HT1080 (cell line): ENCODE data around the gene LMO2. TPM values are rescaled to one million over a fixed set of nuclear protein-coding genes. Genes with fewer than 3 reads are reported as not detected.

Experiments
- DNase-seq: peaks from one replicate; pipeline ENCODE4 v3.0.0-alpha.2; 2015; ENCODE audit warnings: low read depth
- total RNA-seq: library from RNA; depleted of rRNA; stranded (reverse); fragments of >200 nt; shearing (Covaris generic); gene quantifications from 2 replicates; pipeline ENCODE4 v1.2.3, GENCODE V29; 2014

The LMO2 gene
- total RNA-seq, 1 experiment from 2014 or later, result 0.11 TPM

DNA sequence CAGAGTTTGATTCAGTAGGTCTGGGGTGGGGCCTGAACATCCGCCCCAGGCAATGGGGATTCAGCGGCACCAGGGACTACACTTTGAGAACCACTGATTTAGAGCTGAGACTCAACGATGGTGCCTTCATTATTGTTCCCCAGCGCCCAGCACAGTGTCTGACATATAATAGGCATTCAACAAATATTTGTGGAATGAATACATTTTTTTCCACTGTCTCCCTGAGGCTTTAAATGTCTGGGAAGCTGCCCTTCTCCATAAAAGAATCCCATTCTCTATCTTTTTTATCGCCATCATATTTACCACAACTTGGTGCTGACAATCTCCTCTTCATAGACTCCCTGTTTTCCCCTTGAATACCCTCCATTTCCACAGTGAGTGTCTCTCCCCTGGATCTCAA is 23.6 kb upstream of the LMO2 start:
- DNase-seq, result no peak

- DNase-seq, result no peak
Measured at GRCh38 chr11:33913991-33914390, 22.1 kb upstream of the LMO2 start.

- peak; percentile 85 for DNase-seq
Measured at GRCh38 chr11:33912405-33913361, 20.8 kb upstream of the LMO2 start.

DNA sequence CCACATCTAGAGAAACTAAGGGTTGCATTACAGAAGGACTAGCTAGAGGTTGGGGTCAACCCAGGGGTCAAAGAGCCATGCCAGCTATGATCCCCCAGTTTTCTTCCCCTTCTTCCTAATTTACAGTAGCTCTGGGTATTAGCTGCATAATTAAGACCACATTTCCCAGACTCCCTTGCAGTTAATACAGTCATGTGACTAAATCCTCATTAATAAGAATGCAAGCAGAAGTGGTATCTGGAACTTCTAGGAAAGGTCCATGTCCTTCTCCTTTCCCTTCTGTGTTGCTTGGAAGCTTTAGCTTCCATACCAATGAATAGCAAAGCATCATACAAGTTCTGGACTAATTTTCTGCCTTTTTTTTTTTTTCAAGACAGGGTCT is 19.1 kb upstream of the LMO2 start:
- no peak for DNase-seq

DNA sequence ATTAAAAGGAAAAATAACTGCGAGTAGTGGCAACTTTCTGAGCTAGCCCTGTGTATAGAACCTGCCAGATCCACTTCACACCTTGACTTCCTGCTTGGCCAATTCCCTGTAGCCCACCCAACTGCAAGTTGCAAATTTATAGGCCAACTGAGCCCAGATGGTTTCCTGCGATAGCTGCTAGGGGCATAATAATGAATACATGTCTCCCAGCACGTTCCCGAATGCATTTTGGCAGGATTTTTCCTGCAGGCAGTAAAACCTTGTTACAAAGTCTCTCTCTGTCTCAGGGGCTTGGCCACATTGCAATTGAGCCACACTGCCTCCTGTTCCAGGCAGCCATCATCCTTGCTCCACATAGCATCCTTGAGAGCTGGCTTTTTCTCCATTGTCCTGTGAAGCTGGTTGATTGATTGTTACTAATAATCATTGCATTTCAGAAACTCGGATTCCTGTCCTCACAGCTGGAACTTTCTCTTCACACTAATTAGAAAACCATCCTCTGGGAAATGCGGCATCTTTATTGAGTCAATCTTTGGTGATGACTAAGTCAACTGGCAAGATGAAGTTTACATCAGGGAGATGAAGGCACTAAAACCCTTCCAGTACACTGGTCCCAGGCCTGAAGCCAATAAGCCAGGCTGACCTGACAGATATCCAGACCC is 18.6 kb upstream of the LMO2 start:
- DNase-seq, result no peak

GRCh38 chr11:33909552-33909951 is 17.7 kb upstream of the LMO2 start:
- DNase-seq, result no peak

DNA sequence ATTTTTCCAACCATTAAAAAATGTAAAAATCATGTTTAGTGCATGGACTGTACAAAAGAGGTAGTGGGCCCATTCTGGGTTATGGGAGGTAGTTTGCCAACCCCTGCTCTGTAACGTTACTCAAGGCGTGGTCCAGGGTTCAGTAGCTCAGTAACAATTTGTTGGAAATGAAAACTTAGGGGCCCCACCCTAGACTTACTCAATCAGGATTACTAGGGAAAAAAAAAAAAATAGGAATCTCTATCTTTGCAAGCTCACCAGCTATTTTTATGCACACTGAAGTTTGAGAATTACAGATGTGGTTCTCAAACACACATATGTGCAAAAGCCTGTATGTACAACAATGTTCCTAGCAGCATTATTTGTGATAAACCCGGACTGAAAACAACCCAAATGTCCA is 17.3 kb upstream of the LMO2 start:
- no peak for DNase-seq

DNA sequence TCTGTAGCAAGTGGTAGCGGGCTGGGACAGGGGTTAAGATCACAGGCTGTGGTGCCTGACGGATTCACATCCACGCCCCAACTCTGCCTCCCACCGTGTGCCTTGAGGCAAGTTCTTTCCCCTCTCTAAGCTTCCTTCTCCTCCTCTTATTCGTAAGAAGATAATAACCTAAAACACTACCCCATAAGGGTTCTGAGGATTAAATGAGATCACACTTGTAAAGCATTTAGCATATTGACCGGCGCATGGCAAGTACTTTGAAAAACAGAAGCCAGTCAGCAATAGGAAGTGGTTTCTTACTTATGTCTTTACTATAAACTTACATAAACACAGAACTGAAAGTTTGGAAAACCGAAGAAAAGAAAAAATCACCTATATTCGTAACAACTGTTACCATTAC is 15.5 kb upstream of the LMO2 start:
- no peak for DNase-seq

DNA sequence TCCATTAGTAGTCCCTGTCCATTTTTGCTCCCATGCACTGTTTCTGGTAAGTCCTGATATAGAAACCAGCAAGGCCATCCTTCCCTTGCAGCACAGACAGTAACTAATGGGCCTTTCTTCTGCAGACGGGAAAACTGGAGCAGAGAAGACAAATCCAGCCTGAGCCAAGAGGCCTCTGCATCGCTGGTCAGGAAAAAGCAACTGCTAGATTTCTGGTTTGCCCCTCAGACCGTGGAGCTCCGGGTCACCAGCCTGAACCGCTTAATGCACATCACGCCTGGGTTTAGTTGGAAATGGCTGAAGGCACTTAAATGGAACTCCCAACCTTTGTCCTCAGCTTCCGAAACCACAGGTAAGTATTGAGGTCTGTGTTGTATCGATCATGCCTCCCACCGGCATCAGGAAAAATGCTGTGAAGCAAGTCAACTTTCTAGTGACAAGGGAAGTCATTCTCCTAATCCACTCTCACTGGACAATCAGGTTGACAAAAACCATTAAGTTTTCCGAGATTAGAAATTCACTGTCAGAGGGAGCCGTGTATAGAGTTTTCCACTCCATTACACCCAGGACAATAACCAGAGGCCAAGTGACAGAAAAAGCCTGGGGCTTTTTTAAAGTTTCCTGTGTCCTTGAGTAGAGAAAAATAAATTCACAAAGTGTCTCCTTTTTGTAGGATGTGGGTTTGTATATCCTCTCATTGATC is 14.8 kb upstream of the LMO2 start:
- no peak for DNase-seq

- no peak for DNase-seq
Measured at GRCh38 chr11:33904102-33904501, 12.2 kb upstream of the LMO2 start.

- DNase-seq, result no peak
Measured at GRCh38 chr11:33900159-33900840, 8.4 kb upstream of the LMO2 start.

DNA sequence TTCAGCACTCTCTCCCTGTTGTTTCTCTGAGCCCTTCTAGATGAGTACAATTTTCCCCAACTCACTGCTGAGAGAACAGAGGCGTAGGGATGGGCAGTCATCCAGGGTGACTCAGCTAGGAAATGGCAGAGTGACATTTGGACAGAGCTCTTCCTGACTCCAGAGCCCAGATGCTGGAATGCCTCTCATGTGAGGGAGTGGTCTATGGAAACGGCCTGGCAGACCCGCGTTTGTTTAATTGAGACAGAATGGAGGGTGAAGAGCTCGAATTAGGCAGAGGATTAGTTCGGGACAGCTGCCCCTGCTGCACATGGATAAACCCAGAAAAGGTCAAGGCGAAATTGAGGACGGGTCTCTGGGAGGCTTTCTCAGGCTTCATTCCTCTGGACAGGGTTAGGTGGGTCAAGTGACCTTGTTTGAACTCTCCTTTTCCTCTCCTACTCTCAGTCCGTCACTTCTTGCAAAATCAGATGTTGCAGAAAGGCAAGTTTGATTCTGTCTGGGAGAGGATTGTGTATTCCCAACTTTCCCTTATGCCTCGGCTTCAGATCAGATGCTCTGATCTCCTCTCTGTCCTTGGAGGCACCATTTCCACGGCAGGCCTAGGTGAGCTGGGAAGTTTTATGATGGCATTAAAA is 7.6 kb upstream of the LMO2 start:
- DNase-seq, result peak; percentile 80

DNA sequence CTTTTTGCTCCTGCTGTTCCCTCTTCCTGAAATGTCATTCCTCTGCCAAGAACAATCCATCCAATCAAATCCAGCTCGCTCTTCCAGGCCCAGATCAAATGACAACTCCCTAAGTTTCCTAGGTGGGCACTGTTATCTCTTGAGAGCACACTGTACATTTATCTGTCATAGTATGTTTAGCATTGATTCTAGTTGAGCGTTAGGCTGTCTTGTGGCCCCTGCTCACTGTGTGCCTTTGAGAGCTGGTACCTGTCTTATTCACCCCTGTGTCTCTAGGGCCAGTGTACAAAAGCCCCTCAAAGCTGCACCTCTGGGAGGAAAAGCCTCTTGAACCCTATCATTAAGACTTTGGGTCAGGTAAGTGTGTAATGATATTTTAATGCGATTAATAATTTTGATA is 7.1 kb upstream of the LMO2 start:
- DNase-seq, result no peak

DNA sequence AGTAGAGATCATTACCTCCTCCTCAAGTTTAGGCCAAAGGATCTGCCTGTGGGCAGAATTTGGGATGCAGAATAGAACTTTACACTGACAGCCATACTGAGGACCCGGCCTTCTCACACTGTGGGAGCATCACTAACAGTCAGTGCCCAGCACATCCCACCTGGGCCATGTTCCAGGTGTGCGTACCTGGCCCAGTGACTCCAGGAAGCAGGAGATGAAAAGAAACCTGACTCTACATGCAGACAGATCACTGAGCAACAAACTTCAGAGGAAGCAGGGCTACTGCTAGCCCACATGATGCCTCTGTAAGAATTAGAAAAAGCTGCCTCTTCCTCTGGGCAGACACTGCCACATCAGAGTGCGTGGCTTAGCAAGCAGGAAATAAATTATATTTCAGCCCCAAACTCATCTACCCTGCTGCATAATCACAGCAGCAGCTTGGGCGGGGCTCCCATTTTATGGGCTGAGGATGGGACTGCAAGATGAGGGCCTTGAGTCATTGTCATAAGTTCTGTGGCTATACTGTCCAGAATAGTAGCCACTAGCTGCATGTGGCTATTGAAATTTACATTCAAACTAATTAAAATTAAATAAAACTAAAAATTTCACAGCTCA is 6.0 kb upstream of the LMO2 start:
- no peak for DNase-seq

GRCh38 chr11:33896911-33897310 is 5.0 kb upstream of the LMO2 start:
- DNase-seq, result no peak

DNA sequence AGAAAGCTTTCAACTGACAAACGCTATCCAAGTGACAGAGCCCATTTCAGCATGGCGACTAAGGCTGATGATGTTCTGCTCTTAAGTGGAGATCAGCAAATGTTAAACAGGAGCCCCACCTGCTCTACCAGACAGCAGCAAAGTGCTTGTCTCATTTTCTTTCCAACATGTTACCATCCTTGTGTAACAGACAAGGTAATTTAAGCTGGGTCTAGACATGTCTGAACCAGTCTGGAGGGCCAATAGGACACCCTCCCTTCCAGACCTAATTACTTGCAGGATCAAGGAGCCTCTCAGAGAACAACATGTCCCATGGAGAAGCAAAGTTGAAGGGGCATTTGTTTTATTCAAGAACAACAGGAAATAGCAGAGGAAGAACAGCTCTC is 3.9 kb upstream of the LMO2 start:
- DNase-seq, result no peak

DNA sequence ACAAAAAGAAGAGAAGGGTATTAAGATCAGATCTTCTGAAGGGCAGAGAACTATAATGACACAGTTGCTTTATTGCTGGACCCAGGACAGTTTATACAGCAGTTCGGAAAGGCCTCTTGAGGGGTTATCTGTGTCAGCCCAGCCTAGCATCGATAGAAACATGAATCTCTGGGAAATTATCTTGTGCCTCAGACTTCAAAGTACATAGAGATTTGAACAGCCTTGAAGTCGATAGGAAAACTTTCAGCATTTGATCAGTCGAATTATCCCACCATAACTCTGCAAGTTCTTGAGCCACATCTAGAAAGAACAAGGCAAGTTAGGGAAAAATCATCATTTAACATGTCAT is 2.5 kb upstream of the LMO2 start:
- DNase-seq, result no peak

GRCh38 chr11:33893711-33894397 is 2.0 kb upstream of the LMO2 start:
- peak; percentile 34 for DNase-seq

- no peak for DNase-seq
Measured at GRCh38 chr11:33892906-33893594, 1.2 kb upstream of the LMO2 start.
